HG03457 (cell line): ENCODE data around the gene CCDC34.

Source experiments
- ATAC-seq: cut with Tn5 transposase; IDR thresholded peaks from one replicate; pipeline ENCODE4 v1.9.1; 2021; ENCODE audit warnings: moderate number of reproducible peaks; ENCODE audit not compliant: unreplicated experiment

CCDC34 gene

GRCh38 chr11:27362749-27363575 lies at the start of gene CCDC34:
Gene CCDC34, minus strand, starts transcription at chr11:27363215. Its CDS starts 21 bp downstream, at chr11:27363194.
- ATAC-seq, result peak; percentile 99

- no peak for ATAC-seq
Measured at GRCh38 chr11:27412192-27412691, 49.2 kb upstream of the CCDC34 start.

GRCh38 chr11:27411328-27411727 lies 48.3 kb upstream of the CCDC34 start:
- ATAC-seq, result no peak

GRCh38 chr11:27410272-27410671 lies 47.3 kb upstream of the CCDC34 start:
- ATAC-seq, result no peak

- ATAC-seq, result no peak
Measured at GRCh38 chr11:27409742-27410141, 46.7 kb upstream of the CCDC34 start.

- no peak for ATAC-seq
Measured at GRCh38 chr11:27409049-27409448, 46.0 kb upstream of the CCDC34 start.

- ATAC-seq, result no peak
Measured at GRCh38 chr11:27408246-27408800, 45.3 kb upstream of the CCDC34 start.

GRCh38 chr11:27406498-27407354 lies 43.7 kb upstream of the CCDC34 start:
- ATAC-seq, result no peak

GRCh38 chr11:27405134-27405533 lies 42.1 kb upstream of the CCDC34 start:
- ATAC-seq, result no peak

GRCh38 chr11:27404427-27404826 lies 41.4 kb upstream of the CCDC34 start:
- no peak for ATAC-seq

GRCh38 chr11:27403195-27403594 lies 40.2 kb upstream of the CCDC34 start:
- no peak for ATAC-seq

GRCh38 chr11:27402450-27402849 lies 39.4 kb upstream of the CCDC34 start:
- no peak for ATAC-seq

- ATAC-seq, result no peak
Measured at GRCh38 chr11:27401833-27402316, 38.9 kb upstream of the CCDC34 start.

GRCh38 chr11:27401280-27401832 lies 38.3 kb upstream of the CCDC34 start:
- ATAC-seq, result no peak

GRCh38 chr11:27398400-27398770 lies 35.4 kb upstream of the CCDC34 start:
- no peak for ATAC-seq

- ATAC-seq, result no peak
Measured at GRCh38 chr11:27397624-27398399, 34.8 kb upstream of the CCDC34 start.

GRCh38 chr11:27396259-27396839 lies 33.3 kb upstream of the CCDC34 start:
- ATAC-seq, result no peak

- no peak for ATAC-seq
Measured at GRCh38 chr11:27395556-27396258, 32.7 kb upstream of the CCDC34 start.

GRCh38 chr11:27394781-27395228 lies 31.8 kb upstream of the CCDC34 start:
- no peak for ATAC-seq
